Measurements from ENCODE around the gene KBTBD12.

The KBTBD12 gene

GRCh38 chr3:127954640-127955039 is 39.6 kb downstream of the KBTBD12 start:
- no peak for DNase-seq (ENCODE audit: low read depth)

- no peak for DNase-seq (ENCODE audit: low read depth)
Observed at GRCh38 chr3:127955728-127956127, 40.7 kb downstream of the KBTBD12 start.

DNA sequence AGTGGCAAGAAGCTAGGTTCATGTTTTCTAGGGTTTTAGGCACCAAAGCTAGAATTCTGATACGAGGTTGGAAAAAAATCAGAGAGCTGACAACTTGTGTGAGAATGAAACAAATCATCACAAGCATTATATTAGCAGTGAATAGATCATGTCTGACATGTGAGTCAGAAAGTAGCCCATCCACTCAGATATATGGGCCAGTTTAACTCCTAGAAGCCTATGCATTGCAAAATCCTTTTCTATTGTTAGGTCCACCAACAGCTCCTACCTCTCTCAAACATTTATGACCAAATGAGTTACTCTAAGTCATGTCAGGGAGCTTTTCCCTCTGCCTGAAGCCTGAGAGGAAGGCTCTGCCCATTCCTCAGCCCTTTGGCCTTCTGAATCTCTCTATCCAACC is 44.0 kb downstream of the KBTBD12 start:
- no peak for DNase-seq (ENCODE audit: low read depth)

GRCh38 chr3:127959873-127960272 is 44.8 kb downstream of the KBTBD12 start:
- DNase-seq (ENCODE audit: low read depth), result no peak

DNA sequence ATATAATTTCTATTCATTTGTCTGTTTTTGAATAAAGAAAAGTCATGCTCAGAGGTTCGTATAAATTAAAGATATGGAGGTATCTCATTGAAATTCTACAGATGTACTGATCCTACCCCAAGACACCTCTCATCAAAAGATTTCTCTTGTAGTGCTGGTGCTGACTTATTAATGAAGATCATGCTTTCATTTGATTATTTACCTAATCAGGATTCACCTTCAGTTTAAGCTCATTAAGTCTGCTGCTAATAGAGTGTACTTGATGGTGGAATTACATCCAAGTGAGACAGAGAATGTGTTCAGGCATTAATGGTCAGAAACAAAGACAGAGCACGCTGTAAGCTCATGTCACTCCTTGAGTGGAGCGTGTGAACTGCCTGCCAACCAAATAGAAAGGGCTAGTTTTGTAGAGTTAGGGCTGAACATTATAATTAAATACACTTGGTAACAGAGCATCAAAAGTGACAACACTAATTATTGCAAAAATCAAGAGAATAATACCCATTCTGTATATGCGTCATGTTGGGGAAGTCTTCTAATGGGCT is 45.5 kb downstream of the KBTBD12 start:
- DNase-seq (ENCODE audit: low read depth), result no peak

GRCh38 chr3:127961124-127961523 is 46.1 kb downstream of the KBTBD12 start:
- DNase-seq (ENCODE audit: low read depth), result no peak

DNA sequence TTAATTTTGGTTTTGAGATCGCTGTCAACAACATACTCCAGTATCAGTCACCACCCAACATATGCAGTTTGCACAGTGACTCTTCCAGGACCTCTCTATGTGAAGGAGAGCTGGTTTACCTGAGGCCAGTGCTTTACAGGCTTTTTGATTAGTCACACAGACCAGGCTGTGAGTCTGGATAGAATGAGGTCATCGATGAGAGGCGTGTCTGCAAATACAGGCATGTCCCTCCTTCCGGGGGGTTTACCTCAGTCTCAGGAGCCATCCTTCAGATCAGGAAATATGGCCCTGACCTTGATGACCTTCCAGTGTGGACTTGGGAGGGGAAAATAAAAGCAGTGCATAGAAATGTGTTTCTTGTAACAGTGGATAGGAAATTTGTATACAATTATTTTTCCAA is 46.9 kb downstream of the KBTBD12 start:
- DNase-seq (ENCODE audit: low read depth), result no peak

DNA sequence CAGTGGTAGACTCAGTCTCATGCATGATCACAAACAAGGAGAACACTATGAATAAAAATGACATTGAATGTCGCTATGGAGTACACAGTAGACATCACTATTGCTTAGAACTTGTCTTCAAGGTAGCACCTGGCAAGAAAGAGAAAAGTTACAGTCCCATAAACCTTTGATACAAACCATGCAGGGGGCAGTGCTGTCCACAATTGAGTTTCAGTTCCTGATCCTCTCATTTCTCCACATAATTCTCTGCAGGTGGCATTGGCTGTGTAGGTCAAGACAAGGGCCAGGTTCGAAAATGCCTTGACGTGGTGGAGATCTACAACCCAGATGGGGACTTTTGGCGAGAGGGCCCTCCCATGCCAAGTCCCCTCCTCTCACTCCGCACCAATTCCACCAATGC is 47.9 kb downstream of the KBTBD12 start:
- DNase-seq (ENCODE audit: low read depth), result no peak

DNA sequence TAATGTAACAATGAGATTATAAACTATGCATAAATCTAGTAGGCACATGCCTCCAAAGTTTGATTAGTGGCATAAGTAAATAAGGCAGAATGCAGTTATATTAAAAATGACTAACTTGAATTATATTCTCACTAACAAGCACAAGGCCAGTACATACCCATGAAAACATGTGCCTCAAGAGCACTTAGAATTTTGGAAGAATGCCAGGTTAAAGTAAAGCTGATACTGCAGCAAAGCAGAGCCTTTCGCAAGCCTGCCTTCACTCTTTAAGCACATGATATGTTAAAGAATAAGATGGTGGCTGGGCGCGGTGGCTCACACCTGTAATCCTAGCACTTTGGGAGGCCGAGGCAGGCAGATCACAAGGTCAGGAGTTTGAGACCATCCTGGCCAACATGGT is 49.0 kb downstream of the KBTBD12 start:
- no peak for DNase-seq (ENCODE audit: low read depth)

DNA sequence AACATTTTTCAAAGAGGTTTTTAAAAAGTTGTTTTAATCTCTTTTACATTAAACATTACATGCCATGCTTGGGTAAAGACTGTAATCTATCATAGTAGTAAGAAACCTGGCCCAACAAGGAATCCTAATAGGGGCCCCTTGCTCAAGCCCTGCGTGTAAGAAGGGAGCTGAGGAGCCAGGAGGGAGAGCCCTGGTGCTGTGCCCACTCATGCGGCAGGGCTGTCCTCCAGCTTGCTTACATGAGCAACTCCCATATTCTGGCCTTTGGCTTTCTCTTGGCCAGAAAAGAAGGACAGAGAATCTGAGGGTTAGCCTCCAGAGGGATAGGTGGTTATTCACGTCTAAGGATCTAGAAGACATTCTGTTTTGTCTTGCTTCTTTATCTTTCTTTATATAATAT is 49.8 kb downstream of the KBTBD12 start:
- no peak for DNase-seq (ENCODE audit: low read depth)

DNA sequence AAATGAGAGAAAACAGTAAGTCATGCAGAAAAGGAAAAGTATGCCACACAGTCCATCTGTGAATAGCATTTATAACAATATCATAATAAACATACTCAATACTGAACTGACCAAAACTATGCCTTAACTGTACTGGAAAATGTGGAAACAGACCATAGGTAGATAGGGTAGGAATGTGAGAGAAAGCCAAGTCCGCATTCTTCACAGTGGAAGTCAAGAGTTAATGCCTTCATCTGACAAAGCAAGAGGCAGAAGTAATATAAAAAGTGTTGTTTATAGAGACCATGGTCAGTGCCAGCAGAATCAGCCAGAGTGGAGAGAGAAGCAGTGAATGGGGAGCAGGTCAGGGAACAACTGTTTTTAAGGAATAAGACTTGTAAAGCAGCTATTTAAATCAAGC is 52.3 kb downstream of the KBTBD12 start:
- no peak for DNase-seq (ENCODE audit: low read depth)

- no peak for DNase-seq (ENCODE audit: low read depth)
Observed at GRCh38 chr3:127970966-127971592, 56.0 kb downstream of the KBTBD12 start.

DNA sequence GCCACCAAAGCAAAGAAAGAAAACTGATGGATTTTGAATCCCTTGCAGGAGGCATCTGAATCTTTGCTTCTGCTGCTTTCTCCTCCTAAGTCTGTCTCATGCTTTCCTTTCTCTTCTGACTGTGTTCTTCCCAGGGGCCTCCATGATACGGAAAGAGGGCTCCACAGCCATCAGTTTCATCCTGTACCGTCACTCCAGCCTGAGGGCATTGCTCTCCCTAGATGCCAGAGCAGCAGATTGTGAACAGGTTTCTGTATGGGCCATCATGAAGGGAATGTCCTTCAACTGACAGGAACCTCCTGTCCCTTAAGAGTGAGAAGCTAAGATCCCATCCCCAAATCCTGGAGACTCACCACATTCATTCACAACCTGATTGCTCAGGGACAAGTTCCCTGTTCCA is 59.2 kb downstream of the KBTBD12 start:
- no peak for DNase-seq (ENCODE audit: low read depth)

GRCh38 chr3:127975153-127976029 is 60.4 kb downstream of the KBTBD12 start:
- no peak for DNase-seq (ENCODE audit: low read depth)

DNA sequence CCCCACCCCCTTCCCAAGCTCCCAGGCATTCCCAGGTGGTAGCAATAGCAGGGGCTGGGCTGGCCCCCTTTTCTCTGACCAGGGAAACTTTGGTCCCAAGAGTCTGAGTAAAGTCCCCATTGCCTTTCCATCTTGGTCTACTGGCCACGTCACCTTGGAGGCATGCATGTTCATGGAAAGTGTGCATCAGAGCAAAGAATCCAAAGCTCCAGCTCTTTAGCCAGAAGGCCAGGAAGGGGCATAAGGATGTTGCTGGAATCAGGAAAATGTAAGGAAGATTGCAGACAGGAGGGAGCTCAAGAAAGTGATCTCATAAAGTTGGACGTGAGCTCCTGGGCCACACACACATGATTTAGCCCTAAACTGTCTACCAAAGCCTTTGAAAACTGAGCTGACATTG is 63.6 kb downstream of the KBTBD12 start:
- DNase-seq (ENCODE audit: low read depth), result no peak

DNA sequence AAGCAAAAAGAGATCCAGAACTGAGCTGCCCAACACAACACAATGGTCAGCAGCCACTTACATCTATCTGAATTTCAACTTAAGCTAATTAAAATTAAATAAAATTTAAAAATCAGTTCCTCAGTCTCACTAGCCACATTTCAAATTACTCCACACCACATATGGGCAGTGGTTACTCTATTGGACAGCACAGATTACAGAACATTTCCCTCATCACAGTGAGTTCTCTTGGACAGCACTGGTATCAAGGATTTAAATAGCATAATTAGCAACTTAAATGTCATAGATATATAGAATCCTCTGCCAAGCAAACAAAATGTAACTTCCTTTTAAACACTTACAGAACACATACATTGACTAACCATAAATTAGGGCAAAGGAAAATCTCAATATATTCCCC is 64.4 kb downstream of the KBTBD12 start:
- no peak for DNase-seq (ENCODE audit: low read depth)

DNA sequence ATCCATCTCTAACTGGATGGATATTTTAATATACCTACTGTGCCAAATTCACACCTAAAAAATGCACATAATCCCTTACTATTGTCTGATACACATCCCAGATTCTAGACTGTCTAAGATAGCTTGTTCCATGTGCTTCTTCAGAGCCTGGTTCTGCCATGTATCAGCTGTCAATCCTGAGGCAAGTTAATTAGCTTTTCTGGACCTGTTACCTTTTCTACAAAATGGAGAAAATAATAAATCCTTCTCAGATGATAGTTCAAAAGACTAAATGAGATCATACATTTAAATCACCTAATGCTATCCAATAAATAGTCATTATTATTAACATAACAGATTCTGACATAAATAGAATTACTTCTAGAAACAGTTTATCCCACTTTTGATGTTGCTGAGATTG is 66.1 kb downstream of the KBTBD12 start:
- no peak for DNase-seq (ENCODE audit: low read depth)

DNA sequence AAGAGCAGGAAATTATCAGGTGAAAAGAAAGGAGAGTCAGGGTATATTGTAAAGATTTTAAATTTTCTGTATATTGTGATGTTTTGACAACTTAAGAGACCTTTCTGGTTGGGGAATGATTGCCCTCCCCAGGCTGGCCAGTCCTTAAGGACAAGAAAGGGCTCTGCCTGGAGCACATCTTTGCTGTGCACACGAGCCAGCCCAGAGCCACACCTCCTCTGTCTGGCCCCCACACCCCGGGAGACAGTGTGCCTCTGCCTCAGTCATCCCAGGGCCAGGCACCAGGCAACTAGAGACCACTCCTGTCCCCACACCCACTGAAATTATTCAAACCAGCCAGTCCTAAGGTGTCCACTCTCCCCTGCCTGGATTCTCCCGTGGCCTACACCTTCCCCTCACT is 67.1 kb downstream of the KBTBD12 start:
- no peak for DNase-seq (ENCODE audit: low read depth)

GRCh38 chr3:127984241-127984975 is 69.4 kb downstream of the KBTBD12 start:
- DNase-seq (ENCODE audit: low read depth), result no peak

DNA sequence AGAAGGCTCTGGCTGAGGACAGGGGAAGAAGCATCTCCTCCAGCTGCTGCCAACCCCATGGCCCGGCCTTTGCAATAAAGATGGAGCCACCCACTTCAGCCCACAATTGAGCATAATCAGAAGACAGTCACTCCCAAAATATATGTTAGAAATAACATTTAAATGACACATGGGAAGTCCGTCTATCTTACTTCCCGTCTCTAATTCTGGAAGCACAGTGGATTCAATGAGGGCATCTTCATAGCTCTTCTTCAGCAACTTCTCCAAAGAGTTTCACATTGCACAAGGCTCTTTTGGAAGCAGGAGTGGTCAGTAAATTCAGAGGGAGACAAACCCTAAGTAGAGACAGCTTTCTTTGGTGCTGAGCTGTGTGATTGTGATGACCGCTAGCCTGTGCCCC is 70.2 kb downstream of the KBTBD12 start:
- no peak for DNase-seq (ENCODE audit: low read depth)

DNA sequence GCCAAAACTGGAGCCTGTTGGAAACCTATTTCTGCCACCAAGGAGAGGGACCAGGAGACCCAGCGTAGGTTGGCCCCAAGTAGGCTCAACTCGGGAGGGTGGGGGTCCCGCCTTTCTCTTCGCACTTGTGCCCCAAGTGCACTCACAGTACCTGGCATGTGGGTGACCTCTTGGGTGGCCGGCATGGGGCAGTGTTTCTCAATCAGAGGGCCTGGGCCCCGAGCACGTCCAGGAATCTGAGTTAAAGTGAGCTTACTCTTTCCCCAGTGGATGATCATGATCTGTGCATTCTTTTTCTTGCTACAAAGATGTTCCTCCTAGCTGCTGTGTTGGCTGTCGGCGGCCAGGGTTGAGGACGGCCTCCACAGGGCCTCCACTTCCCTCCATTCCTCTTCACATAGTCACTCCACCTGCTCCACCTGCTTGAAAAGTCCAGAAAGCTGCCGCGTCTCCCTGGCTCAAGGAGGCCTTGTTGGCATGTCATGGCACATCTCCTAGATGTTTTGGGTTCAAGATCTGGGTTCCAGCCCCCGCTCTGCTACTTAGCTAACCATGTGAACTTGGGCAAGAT is 70.7 kb downstream of the KBTBD12 start:
- DNase-seq (ENCODE audit: low read depth), result no peak

GRCh38 chr3:127986803-127987202 is 71.8 kb downstream of the KBTBD12 start:
- DNase-seq (ENCODE audit: low read depth), result no peak
